ENCODE results near the gene RSPO4. TPM values are rescaled to one million over a fixed set of nuclear protein-coding genes. Genes with fewer than 3 reads are reported as not detected.

Gene RSPO4
- total RNA-seq, 4 donors from 2014 or later: not detected

GRCh38 chr20:997016-997415 lies 5.1 kb downstream of the RSPO4 start:
- intact Hi-C loops (cut with DNase I; ENCODE audit: low total_unique reads) (no loop called here), in situ Hi-C loops (cut with MboI; ENCODE audit: low sequenced_read_pairs in 4 of 4) (no loop called here)
- Histone ChIP-seq H3K9me3 (no peaks in the 10 kb centered on the region), H3K36me3 (no peaks in the 10 kb centered on the region), H3K4me1 (no peaks in the 10 kb centered on the region), H3K27ac (no peak overlapping the region), H3K27me3 (peaks cover 19 to 24% (median 22%) of the 10 kb centered on the region in 3 donors), H3K4me3 (no peak overlapping the region)
- no peak for TF ChIP-seq POLR2A (IDR thresholded peaks at IDR 0.05)
- ATAC-seq (no peak), DNase-seq (no peak)

- no peak overlapping the region for H3K27ac ChIP-seq
- no peak for DNase-seq
- in situ Hi-C loops (cut with MboI; ENCODE audit: low sequenced_read_pairs in 4 of 4): no loop called here
- no peak overlapping the region for H3K4me3 ChIP-seq
- H3K4me1 ChIP-seq: no peaks in the 10 kb centered on the region
- ATAC-seq: no peak
- intact Hi-C loops (cut with DNase I; ENCODE audit: low total_unique reads): no loop called here
- no peaks in the 10 kb centered on the region for H3K36me3 ChIP-seq
- peaks cover 12 to 22% (median 18%) of the 10 kb centered on the region in 3 donors for H3K27me3 ChIP-seq
- no peaks in the 10 kb centered on the region for H3K9me3 ChIP-seq
- TF ChIP-seq POLR2A (IDR thresholded peaks at IDR 0.05): no peak
- TF ChIP-seq CTCF (IDR thresholded peaks at IDR 0.05 in 4 of 5, conservative IDR thresholded peaks at IDR 0.05 in 1 of 5): no peak
These were observed 6.9 kb downstream of the RSPO4 start for GRCh38 chr20:995170-995569.

GRCh38 chr20:992801-993535 lies 9.1 kb downstream of the RSPO4 start:
- TF ChIP-seq CTCF (IDR thresholded peaks at IDR 0.05 in 4 of 5, conservative IDR thresholded peaks at IDR 0.05 in 1 of 5) (no peak), POLR2A (IDR thresholded peaks at IDR 0.05) (no peak)
- ATAC-seq (no peak), DNase-seq (no peak)

GRCh38 chr20:991850-992249 lies 10.3 kb downstream of the RSPO4 start:
- intact Hi-C loops (cut with DNase I; ENCODE audit: low total_unique reads) (no loop called here), in situ Hi-C loops (cut with MboI; ENCODE audit: low sequenced_read_pairs in 4 of 4) (no loop called here)
- DNase-seq: no peak
- no peak overlapping the region for H3K27ac ChIP-seq
- H3K4me1 ChIP-seq: no peaks in the 10 kb centered on the region
- peaks cover 10 to 22% (median 17%) of the 10 kb centered on the region in 3 donors for H3K27me3 ChIP-seq
- ATAC-seq: no peak
- no peaks in the 10 kb centered on the region for H3K9me3 ChIP-seq
- no peak overlapping the region for H3K4me3 ChIP-seq
- TF ChIP-seq POLR2A (IDR thresholded peaks at IDR 0.05): no peak
- TF ChIP-seq CTCF (IDR thresholded peaks at IDR 0.05 in 4 of 5, conservative IDR thresholded peaks at IDR 0.05 in 1 of 5): no peak
- H3K36me3 ChIP-seq: no peaks in the 10 kb centered on the region

More at GRCh38 chr20:992801-993535, 9.1 kb downstream of the RSPO4 start:
- H3K4me3 ChIP-seq: no peak overlapping the region
- no peaks in the 10 kb centered on the region for H3K9me3 ChIP-seq
- in situ Hi-C loops (cut with MboI; ENCODE audit: low sequenced_read_pairs in 4 of 4) (no loop called here), intact Hi-C loops (cut with DNase I; ENCODE audit: low total_unique reads) (no loop called here)
- no peak overlapping the region for H3K27ac ChIP-seq
- H3K36me3 ChIP-seq: no peaks in the 10 kb centered on the region
- H3K4me1 ChIP-seq: no peaks in the 10 kb centered on the region
- peaks cover 10 to 22% (median 17%) of the 10 kb centered on the region in 3 donors for H3K27me3 ChIP-seq

GRCh38 chr20:990293-990959 lies 11.7 kb downstream of the RSPO4 start:
- H3K36me3 ChIP-seq: no peaks in the 10 kb centered on the region
- no peak overlapping the region for H3K4me3 ChIP-seq
- no peaks in the 10 kb centered on the region for H3K4me1 ChIP-seq
- no peak for ATAC-seq
- intact Hi-C loops (cut with DNase I; ENCODE audit: low total_unique reads): no loop called here
- no peak for DNase-seq
- H3K9me3 ChIP-seq: no peaks in the 10 kb centered on the region
- in situ Hi-C loops (cut with MboI; ENCODE audit: low sequenced_read_pairs in 4 of 4): no loop called here
- no peak overlapping the region for H3K27ac ChIP-seq
- peaks cover 10 to 22% (median 17%) of the 10 kb centered on the region in 3 donors for H3K27me3 ChIP-seq
- TF ChIP-seq POLR2A (IDR thresholded peaks at IDR 0.05): no peak
- no peak for TF ChIP-seq CTCF (IDR thresholded peaks at IDR 0.05 in 4 of 5, conservative IDR thresholded peaks at IDR 0.05 in 1 of 5)
